Stomach (tissue), 4 donors: Measurements from ENCODE around the gene FAF2.

Experiments used
- CTCF ChIP-seq, 7 experiments: fragments of 450-650 bp in 4 of 7; fragments of 200-600 bp in 3 of 7; sonication (generic) in 3 of 7; IDR thresholded peaks; one replicate each; pipeline ENCODE4 v1.5.1; 2016 to 2019; ENCODE audit warnings: antibody characterized with exemption in 7 of 7, control low read depth in 2 of 7, mild to moderate bottlenecking in 1 of 7
- EP300 ChIP-seq: sonication (generic); formaldehyde crosslinking; IDR thresholded peaks from one replicate; pipeline ENCODE4 v1.6.1; 2017; ENCODE audit warnings: antibody characterized with exemption
- POLR2A ChIP-seq, 4 donors: fragments of 450-650 bp; IDR thresholded peaks; one replicate each; pipeline ENCODE4 v1.6.1; 2016; ENCODE audit warnings: antibody characterized with exemption in 4 of 4, control low read depth in 2 of 4, mild to moderate bottlenecking in 1 of 4, moderate library complexity in 1 of 4
- POLR2AphosphoS5 ChIP-seq, 3 donors: sonication (generic); formaldehyde crosslinking; IDR thresholded peaks; one replicate each; pipeline ENCODE4 v1.6.1; 2016; ENCODE audit warnings: antibody characterized with exemption in 3 of 3

- TF ChIP-seq CTCF (IDR thresholded peaks at IDR 0.05) (no peak), POLR2A (IDR thresholded peaks at IDR 0.05) (no peak), EP300 (no peak), POLR2AphosphoS5 (IDR thresholded peaks at IDR 0.05) (no peak)
Observed at GRCh38 chr5:176529741-176530141, 81.6 kb downstream of the FAF2 start.
